ENCODE data around the gene FGFBP1.
"Not testable (repeated sequence)": the region's sequence is repeated elsewhere in the genome, so short reads cannot be mapped to it uniquely, and the experiment has no call there.

- not testable (repeated sequence) for TF ChIP-seq CTCF (IDR thresholded peaks at IDR 0.05); EZH2 (IDR thresholded peaks at IDR 0.05; ENCODE audit: borderline replicate concordance, insufficient read depth, low read depth, low read length, poor library complexity, severe bottlenecking)
Measured at GRCh38 chr4:15916358-15916757, 22.2 kb downstream of the FGFBP1 start.
